ENCODE data around the gene SMYD3.

SMYD3 gene

GRCh38 chr1:246515390-246516005 is 8.4 kb upstream of the SMYD3 start:
- DNase-seq: no peak

- DNase-seq: no peak
These were observed 6.7 kb upstream of the SMYD3 start for GRCh38 chr1:246513619-246514343.

GRCh38 chr1:246513041-246513440 is 6.0 kb upstream of the SMYD3 start:
- DNase-seq: no peak

GRCh38 chr1:246512635-246513034 is 5.6 kb upstream of the SMYD3 start:
- DNase-seq: no peak

- no peak for DNase-seq
These were observed 5.2 kb upstream of the SMYD3 start for GRCh38 chr1:246512230-246512629.

GRCh38 chr1:246511203-246511602 is 4.1 kb upstream of the SMYD3 start:
- no peak for DNase-seq

GRCh38 chr1:246510147-246511030 is 3.3 kb upstream of the SMYD3 start:
- DNase-seq: no peak

- no peak for DNase-seq
These were observed 2.0 kb upstream of the SMYD3 start for GRCh38 chr1:246508897-246509688.

GRCh38 chr1:246506367-246506673 is 759 bp downstream of the SMYD3 start:
- peak; percentile 58 for DNase-seq

GRCh38 chr1:246503341-246503740 is 3.7 kb downstream of the SMYD3 start:
- DNase-seq: peak; percentile 70

GRCh38 chr1:246497331-246497915 is 9.7 kb downstream of the SMYD3 start:
- DNase-seq: peak; percentile 83

- DNase-seq: peak; percentile 77
These were observed 14.4 kb downstream of the SMYD3 start for GRCh38 chr1:246492611-246493245.

- DNase-seq: no peak
These were observed 15.5 kb downstream of the SMYD3 start for GRCh38 chr1:246491551-246492053.

- no peak for DNase-seq
These were observed 18.4 kb downstream of the SMYD3 start for GRCh38 chr1:246488674-246489073.

- no peak for DNase-seq
These were observed 23.5 kb downstream of the SMYD3 start for GRCh38 chr1:246483569-246483933.

GRCh38 chr1:246482805-246483568 is 24.1 kb downstream of the SMYD3 start:
- DNase-seq: peak; percentile 8

- no peak for DNase-seq
These were observed 28.0 kb downstream of the SMYD3 start for GRCh38 chr1:246479061-246479460.

GRCh38 chr1:246477634-246478033 is 29.4 kb downstream of the SMYD3 start:
- DNase-seq: no peak

GRCh38 chr1:246476771-246477170 is 30.3 kb downstream of the SMYD3 start:
- no peak for DNase-seq

- peak; percentile 26 for DNase-seq
These were observed 35.4 kb downstream of the SMYD3 start for GRCh38 chr1:246471688-246472087.

- no peak for DNase-seq
These were observed 36.5 kb downstream of the SMYD3 start for GRCh38 chr1:246470585-246470984.
